Adrenal gland (tissue), 5 donors: ENCODE results near the gene S100A2.

Experiments
- POLR2A ChIP-seq, 2 donors: fragments of 450-650 bp; IDR thresholded peaks; one replicate each; pipeline ENCODE4 v1.6.1; 2017; ENCODE audit warnings: antibody characterized with exemption in 2 of 2, mild to moderate bottlenecking in 2 of 2, moderate library complexity in 1 of 2
- TF ChIP-seq, protein P1 (sequence below), 6 experiments: fragments of 450-650 bp in 4 of 6; fragments of 200-600 bp in 2 of 6; sonication (generic) in 1 of 6; IDR thresholded peaks; 1 replicate in 5 of 6; 2 replicates in 1 of 6; pipeline versions ENCODE4 v1.5.1 to v1.8.0; 2016 to 2021; ENCODE audit warnings: antibody characterized with exemption in 6 of 6, mild to moderate bottlenecking in 2 of 6, moderate library complexity in 1 of 6
- donor health status: DM: no; HTN: no; CAD: no.

DNA sequence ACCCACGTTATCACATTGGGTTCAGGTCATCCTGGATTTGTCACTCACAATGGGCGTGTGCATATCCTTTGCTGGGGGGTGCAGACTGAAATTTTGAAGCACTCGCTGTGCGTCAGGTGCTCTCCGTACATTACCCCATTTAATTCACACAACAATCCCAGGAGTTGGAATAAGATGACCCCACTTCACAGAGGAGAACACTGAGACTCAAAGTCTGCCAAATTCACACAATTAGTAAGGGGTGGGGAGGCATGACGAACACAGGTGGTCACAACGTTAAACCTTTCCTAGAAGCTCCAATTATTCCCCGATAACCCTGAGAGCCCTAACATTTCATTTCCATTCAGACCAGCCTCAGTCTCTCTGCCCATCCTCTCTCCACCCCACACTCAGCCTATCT lies 3.8 kb upstream of the S100A2 start:
- TF ChIP-seq, protein P1, sequence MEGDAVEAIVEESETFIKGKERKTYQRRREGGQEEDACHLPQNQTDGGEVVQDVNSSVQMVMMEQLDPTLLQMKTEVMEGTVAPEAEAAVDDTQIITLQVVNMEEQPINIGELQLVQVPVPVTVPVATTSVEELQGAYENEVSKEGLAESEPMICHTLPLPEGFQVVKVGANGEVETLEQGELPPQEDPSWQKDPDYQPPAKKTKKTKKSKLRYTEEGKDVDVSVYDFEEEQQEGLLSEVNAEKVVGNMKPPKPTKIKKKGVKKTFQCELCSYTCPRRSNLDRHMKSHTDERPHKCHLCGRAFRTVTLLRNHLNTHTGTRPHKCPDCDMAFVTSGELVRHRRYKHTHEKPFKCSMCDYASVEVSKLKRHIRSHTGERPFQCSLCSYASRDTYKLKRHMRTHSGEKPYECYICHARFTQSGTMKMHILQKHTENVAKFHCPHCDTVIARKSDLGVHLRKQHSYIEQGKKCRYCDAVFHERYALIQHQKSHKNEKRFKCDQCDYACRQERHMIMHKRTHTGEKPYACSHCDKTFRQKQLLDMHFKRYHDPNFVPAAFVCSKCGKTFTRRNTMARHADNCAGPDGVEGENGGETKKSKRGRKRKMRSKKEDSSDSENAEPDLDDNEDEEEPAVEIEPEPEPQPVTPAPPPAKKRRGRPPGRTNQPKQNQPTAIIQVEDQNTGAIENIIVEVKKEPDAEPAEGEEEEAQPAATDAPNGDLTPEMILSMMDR (IDR thresholded peaks at IDR 0.05) = no peak
- TF ChIP-seq POLR2A (IDR thresholded peaks at IDR 0.05) = no peak
